Heart right ventricle (tissue), 16 donors: Measurements from ENCODE around the gene MYOF. TPM values are rescaled to one million over a fixed set of nuclear protein-coding genes. Genes with fewer than 3 reads are reported as not detected.

Source experiments
- ATAC-seq, 8 donors: fragments of 200-7000 bp; cut with Tn5 transposase; one replicate each; pipeline ENCODE4 v1.9.1; 2020; ENCODE audit warnings: mild to moderate bottlenecking in 8 of 8, moderate library complexity in 8 of 8, moderate number of reproducible peaks in 1 of 8
- DNase-seq, 2 donors: peaks; one replicate each; pipeline ENCODE4 v3.0.0-alpha.2; 2020
- H3K27ac ChIP-seq, 10 donors: fragments of 200-600 bp; sonication (generic) in 2 of 10; one replicate each; pipeline versions ENCODE4 v1.5.0 to v1.8.0; 2020 to 2022; ENCODE audit warnings: mild to moderate bottlenecking in 3 of 10
- H3K27me3 ChIP-seq, 7 donors: fragments of 200-600 bp; one replicate each; pipeline ENCODE4 v1.8.0; 2021 to 2022; ENCODE audit warnings: mild to moderate bottlenecking in 2 of 7
- H3K36me3 ChIP-seq, 9 donors: fragments of 200-600 bp; sonication (generic) in 1 of 9; one replicate each; pipeline versions ENCODE4 v1.5.0 to v1.8.0; 2020 to 2022; ENCODE audit warnings: mild to moderate bottlenecking in 2 of 9
- H3K4me1 ChIP-seq, 9 donors: fragments of 200-600 bp; sonication (generic) in 1 of 9; one replicate each; pipeline versions ENCODE4 v1.5.0 to v1.8.0; 2020 to 2022; ENCODE audit warnings: mild to moderate bottlenecking in 4 of 9
- H3K4me3 ChIP-seq, 10 donors: fragments of 200-600 bp; sonication (generic) in 2 of 10; one replicate each; pipeline versions ENCODE4 v1.5.0 to v1.8.0; 2020 to 2022; ENCODE audit warnings: mild to moderate bottlenecking in 7 of 10, moderate library complexity in 2 of 10
- H3K9me3 ChIP-seq, 11 donors: fragments of 200-600 bp in 10 of 11; sonication (generic) in 2 of 11; one replicate each; pipeline versions ENCODE4 v1.5.0 to v1.8.0; 2013 to 2022; ENCODE audit warnings: mild to moderate bottlenecking in 2 of 11, control low read depth in 1 of 11, moderate library complexity in 1 of 11
- CTCF ChIP-seq, 9 donors: fragments of 200-600 bp; sonication (generic) in 2 of 9; IDR thresholded peaks; one replicate each; pipeline versions ENCODE4 v1.5.0 to v1.8.0; 2021 to 2022; ENCODE audit warnings: antibody characterized with exemption in 9 of 9, mild to moderate bottlenecking in 5 of 9, moderate library complexity in 1 of 9
- WGBS, 2 donors: extraction: QIAGEN DNeasy Blood & Tissue Kit; methylation state at CpG; one replicate each; pipeline ENCODE4 v1.1.7; 2013; ENCODE audit warnings: inconsistent platforms in 1 of 2; 5-methylcytosine and 5-hydroxymethylcytosine counted together
- intact Hi-C, 10 donors: fragments of 100-400 bp; cut with DNase I; formaldehyde crosslinking; loops; one replicate each; pipeline versions ENCODE4 v1.11.1 to v1.14.2; 2022
- polyA plus RNA-seq, 2 donors: library from polyadenylated mRNA; stranded (reverse); fragments of 200-250 nt; gene quantifications; one replicate each; pipeline ENCODE4 v1.2.3, GENCODE V29; 2013
- total RNA-seq, 10 donors: library from RNA; stranded (reverse); fragmentation: NEBNext Ultra II Directional in 3 of 10; extraction: Animal tissue kit (Norgen Biotek cat#: 25700) in 3 of 10; gene quantifications; one replicate each; pipeline versions ENCODE4 v1.2.1 to v1.2.4, GENCODE V29; 2021 to 2023
- donor health status: Arrhythmogenic right ventricular cardiomyopathy.
- donor health status: ischemic (EF 13 %, LVEDD 7.1; RV severe dilation, severe dysfunction).
- donor health status: healthy with polysubstance abuse.
- donor health status: DM: no; HTN: yes; CAD: no.
- donor health status: DM: no; HTN: no; CAD: no.
- donor health status: ischemic (EF 25% LVEDD 6.9; RV normal size, moderate dysfunction).
- donor health status: ischemic (EF 25% LVEDD 5.7; RV mildly dilated, moderate dysfunction).
- donor health status: healthy.
- donor health status: DM: yes; HTN: yes; CAD: no.
- donor health status: Ischemic cardiomyopathy.
- donor health status: ischemic (EF 35%, LVEDD 5.7; RV mildly dilated, moderate dysfunction).
- donor health status: nonischemic (EF 11% LVEDD 7.7; RV severe dilation, severe dysfunction).
- donor health status: DM: yes; HTN: yes; CAD: no.
- donor health status: PGD.
- donor health status: ischemic (EF 29% LVEDD 5.4; RV normal size, mild dysfunction).
- donor health status: nonischemic (EF 23%, LVEDD 6.1; RV moderate dilation, normal function).

MYOF gene
- total and polyA plus RNA-seq, 12 donors, result 14.5 to 54.6 (median 36.3) TPM

GRCh38 chr10:93498166-93498565 lies 16.0 kb upstream of the MYOF start:
- Histone ChIP-seq H3K9me3 (no peaks in the 10 kb centered on the region), H3K27me3 (no peaks in the 10 kb centered on the region), H3K4me1 (peaks cover 0 to 19% (median 5%) of the 10 kb centered on the region in 9 donors), H3K36me3 (no peaks in the 10 kb centered on the region), H3K27ac (no peak overlapping the region), H3K4me3 (no peak overlapping the region)
- ATAC-seq, result no peak
- TF ChIP-seq CTCF (IDR thresholded peaks at IDR 0.05), result no peak
- intact Hi-C loops, result no loop called here
- DNase-seq, result no peak
- WGBS, 2 donors, result 50 to 53% methylated on average over 5 of the region's 5 CpGs

- H3K27me3 ChIP-seq, result no peaks in the 10 kb centered on the region
- WGBS, 2 donors, result 1 to 2% methylated on average over 66 to 68 of the region's 68 CpGs
- H3K9me3 ChIP-seq, result no peaks in the 10 kb centered on the region
- intact Hi-C loops, result no loop called here
- peaks cover 0 to 19% (median 5%) of the 10 kb centered on the region in 9 donors for H3K4me1 ChIP-seq
- TF ChIP-seq CTCF (IDR thresholded peaks at IDR 0.05), result no peak
- H3K4me3 ChIP-seq, result peak within 1 kb of the TSS; percentile 45 to 92 (median 68)
- peak; percentile 100 for ATAC-seq
- H3K36me3 ChIP-seq, result no peaks in the 10 kb centered on the region
- peak; percentile 94 to 96 for DNase-seq
- peak within 1 kb of the TSS in 7 of 10 donors; percentile 3 to 68 (median 52) for H3K27ac ChIP-seq
These were observed 14.3 kb upstream of the MYOF start, which contains the start of gene CEP55 for GRCh38 chr10:93496322-93497041. TSS of gene CEP55 (plus strand) at chr10:93496612. CDS start at chr10:93500052, 3,440 bp downstream.

GRCh38 chr10:93495654-93496321 lies 13.7 kb upstream of the MYOF start:
- DNase-seq (peak in 1 of 2 donors; percentile 27), ATAC-seq (peak; percentile 31 to 76 (median 58))
- Histone ChIP-seq H3K27ac (peak overlapping the region in 7 of 10 donors; percentile 3 to 68 (median 52)), H3K4me1 (peaks cover 0 to 19% (median 5%) of the 10 kb centered on the region in 9 donors), H3K4me3 (peak overlapping the region; percentile 45 to 92 (median 68)), H3K27me3 (no peaks in the 10 kb centered on the region), H3K9me3 (no peaks in the 10 kb centered on the region), H3K36me3 (no peaks in the 10 kb centered on the region)
- intact Hi-C loops, result no loop called here
- WGBS, 2 donors, result 1% methylated on average over 28 of the region's 28 CpGs
- TF ChIP-seq CTCF (IDR thresholded peaks at IDR 0.05), result no peak

GRCh38 chr10:93494494-93494893 lies 12.4 kb upstream of the MYOF start:
- H3K9me3 ChIP-seq, result no peaks in the 10 kb centered on the region
- no peak for TF ChIP-seq CTCF (IDR thresholded peaks at IDR 0.05)
- no peak overlapping the region for H3K4me3 ChIP-seq
- no peaks in the 10 kb centered on the region for H3K36me3 ChIP-seq
- WGBS, 2 donors, result 94 to 97% methylated on average over 2 of the region's 2 CpGs
- intact Hi-C loops, result no loop called here
- no peaks in the 10 kb centered on the region for H3K27me3 ChIP-seq
- H3K4me1 ChIP-seq, result peaks cover 0 to 19% (median 5%) of the 10 kb centered on the region in 9 donors
- DNase-seq (no peak), ATAC-seq (no peak)
- H3K27ac ChIP-seq, result no peak overlapping the region
